Measurements from ENCODE around the gene WRNIP1.

- TF ChIP-seq CTCF (IDR thresholded peaks at IDR 0.05): no peak
- TF ChIP-seq POLR2A (IDR thresholded peaks at IDR 0.05): no peak
Measured at GRCh38 chr6:2823104-2823850, 58.1 kb downstream of the WRNIP1 start.

Measured in esophagus squamous epithelium (tissue), 4 donors.